Tibial nerve (tissue), 3 donors: ENCODE measurements around the gene LCLAT1.

Source experiments
- POLR2A ChIP-seq, 2 donors: fragments of 450-650 bp; IDR thresholded peaks; one replicate each; pipeline ENCODE4 v1.6.1; 2017; ENCODE audit warnings: antibody characterized with exemption in 2 of 2, mild to moderate bottlenecking in 2 of 2, moderate library complexity in 2 of 2
- TF ChIP-seq, protein P1 (sequence below), 5 experiments: fragments of 200-600 bp in 3 of 5; fragments of 450-650 bp in 2 of 5; sonication (generic) in 3 of 5; IDR thresholded peaks; one replicate each; pipeline ENCODE4 v1.5.1; 2016 to 2019; ENCODE audit warnings: antibody characterized with exemption in 5 of 5, mild to moderate bottlenecking in 3 of 5, moderate library complexity in 2 of 5

DNA sequence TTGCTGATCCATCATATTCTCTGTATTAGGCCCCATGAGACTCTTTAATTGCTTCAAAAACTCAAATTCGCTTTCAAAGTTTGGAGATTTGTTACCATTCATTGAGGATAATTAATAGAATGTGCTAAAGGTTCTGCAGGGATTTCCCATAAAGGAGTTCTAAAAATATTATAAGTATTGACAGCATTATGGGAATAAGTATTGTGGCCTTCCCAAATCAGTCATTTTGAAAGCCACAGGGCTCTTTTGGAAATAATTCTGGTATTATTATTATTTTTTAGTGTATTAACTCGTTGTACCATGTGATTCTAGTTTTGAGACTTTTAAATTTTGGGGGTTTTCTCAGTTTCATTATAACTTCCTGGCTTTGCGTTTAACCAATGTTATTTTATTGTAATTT lies 37.1 kb downstream of the LCLAT1 start:
- TF ChIP-seq, protein P1, sequence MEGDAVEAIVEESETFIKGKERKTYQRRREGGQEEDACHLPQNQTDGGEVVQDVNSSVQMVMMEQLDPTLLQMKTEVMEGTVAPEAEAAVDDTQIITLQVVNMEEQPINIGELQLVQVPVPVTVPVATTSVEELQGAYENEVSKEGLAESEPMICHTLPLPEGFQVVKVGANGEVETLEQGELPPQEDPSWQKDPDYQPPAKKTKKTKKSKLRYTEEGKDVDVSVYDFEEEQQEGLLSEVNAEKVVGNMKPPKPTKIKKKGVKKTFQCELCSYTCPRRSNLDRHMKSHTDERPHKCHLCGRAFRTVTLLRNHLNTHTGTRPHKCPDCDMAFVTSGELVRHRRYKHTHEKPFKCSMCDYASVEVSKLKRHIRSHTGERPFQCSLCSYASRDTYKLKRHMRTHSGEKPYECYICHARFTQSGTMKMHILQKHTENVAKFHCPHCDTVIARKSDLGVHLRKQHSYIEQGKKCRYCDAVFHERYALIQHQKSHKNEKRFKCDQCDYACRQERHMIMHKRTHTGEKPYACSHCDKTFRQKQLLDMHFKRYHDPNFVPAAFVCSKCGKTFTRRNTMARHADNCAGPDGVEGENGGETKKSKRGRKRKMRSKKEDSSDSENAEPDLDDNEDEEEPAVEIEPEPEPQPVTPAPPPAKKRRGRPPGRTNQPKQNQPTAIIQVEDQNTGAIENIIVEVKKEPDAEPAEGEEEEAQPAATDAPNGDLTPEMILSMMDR (IDR thresholded peaks at IDR 0.05) = no peak
- no peak for TF ChIP-seq POLR2A (IDR thresholded peaks at IDR 0.05)
